Central memory CD8-positive, alpha-beta T cell (primary cell): ENCODE results near the gene CDC42BPA.

Experiments
- ATAC-seq: fragments of 150-1000 bp; cut with Tn5 transposase; replicated peaks from 2 replicates; pipeline ENCODE4 v1.10.0; 2022; ENCODE audit warnings: mild to moderate bottlenecking, moderate FRiP score, moderate number of reproducible peaks; ENCODE audit not compliant: poor library complexity, severe bottlenecking; ENCODE audit errors: extremely low read depth
- DNase-seq, 2 donors: peaks; one replicate each; pipeline ENCODE4 v3.0.0; 2021; ENCODE audit warnings: low spot score in 2 of 2
- H3K27ac Mint-ChIP-seq: one replicate; pipeline ENCODE4 v1.8.0; 2022; ENCODE audit warnings: low read depth, mild to moderate bottlenecking, moderate library complexity, mixed read lengths
- H3K27me3 Mint-ChIP-seq: one replicate; pipeline ENCODE4 v1.8.0; 2022; ENCODE audit warnings: mixed read lengths
- H3K36me3 Mint-ChIP-seq: one replicate; pipeline ENCODE4 v1.8.0; 2022; ENCODE audit warnings: mild to moderate bottlenecking, moderate library complexity, mixed read lengths; ENCODE audit not compliant: insufficient read depth
- H3K4me1 Mint-ChIP-seq: one replicate; pipeline ENCODE4 v1.8.0; 2022; ENCODE audit warnings: mixed read lengths
- H3K4me3 Mint-ChIP-seq: one replicate; pipeline ENCODE4 v1.8.0; 2022; ENCODE audit warnings: mild to moderate bottlenecking, moderate library complexity, mixed read lengths
- H3K9me3 Mint-ChIP-seq: one replicate; pipeline ENCODE4 v1.8.0; 2022; ENCODE audit warnings: mixed read lengths

CDC42BPA gene

GRCh38 chr1:227225715-227226346, 92.5 kb downstream of the CDC42BPA start:
- Mint-ChIP-seq H3K4me3 (no peak overlapping the region), H3K27me3 (peaks cover 36% of the 10 kb centered on the region), H3K4me1 (no peaks in the 10 kb centered on the region), H3K27ac (no peak overlapping the region), H3K36me3 (peaks cover 2% of the 10 kb centered on the region), H3K9me3 (no peaks in the 10 kb centered on the region)
- DNase-seq, result no peak
- no peak for ATAC-seq

GRCh38 chr1:227223171-227223806, 95.0 kb downstream of the CDC42BPA start:
- H3K27ac Mint-ChIP-seq, result no peak overlapping the region
- no peaks in the 10 kb centered on the region for H3K4me1 Mint-ChIP-seq
- ATAC-seq, result no peak
- DNase-seq, result no peak
- H3K36me3 Mint-ChIP-seq, result peaks cover 2% of the 10 kb centered on the region
- H3K9me3 Mint-ChIP-seq, result no peaks in the 10 kb centered on the region
- H3K27me3 Mint-ChIP-seq, result peaks cover 45% of the 10 kb centered on the region
- no peak overlapping the region for H3K4me3 Mint-ChIP-seq

- Mint-ChIP-seq H3K27me3 (peaks cover 40% of the 10 kb centered on the region), H3K36me3 (peaks cover 2% of the 10 kb centered on the region), H3K9me3 (no peaks in the 10 kb centered on the region), H3K4me1 (no peaks in the 10 kb centered on the region), H3K4me3 (no peak overlapping the region), H3K27ac (no peak overlapping the region)
- ATAC-seq (no peak), DNase-seq (no peak)
Measured at GRCh38 chr1:227219715-227220292, 98.5 kb downstream of the CDC42BPA start.

GRCh38 chr1:227218870-227219573, 99.3 kb downstream of the CDC42BPA start:
- ATAC-seq, result no peak
- DNase-seq, result no peak
- peaks cover 2% of the 10 kb centered on the region for H3K36me3 Mint-ChIP-seq
- H3K9me3 Mint-ChIP-seq, result no peaks in the 10 kb centered on the region
- no peak overlapping the region for H3K27ac Mint-ChIP-seq
- peaks cover 43% of the 10 kb centered on the region for H3K27me3 Mint-ChIP-seq
- H3K4me1 Mint-ChIP-seq, result no peaks in the 10 kb centered on the region
- H3K4me3 Mint-ChIP-seq, result no peak overlapping the region

GRCh38 chr1:227215863-227216510, 102.3 kb downstream of the CDC42BPA start:
- DNase-seq, result no peak
- H3K27ac Mint-ChIP-seq, result no peak overlapping the region
- H3K9me3 Mint-ChIP-seq, result no peaks in the 10 kb centered on the region
- no peak for ATAC-seq
- no peaks in the 10 kb centered on the region for H3K4me1 Mint-ChIP-seq
- peaks cover 51% of the 10 kb centered on the region for H3K27me3 Mint-ChIP-seq
- H3K36me3 Mint-ChIP-seq, result no peaks in the 10 kb centered on the region
- no peak overlapping the region for H3K4me3 Mint-ChIP-seq

- Mint-ChIP-seq H3K36me3 (no peaks in the 10 kb centered on the region), H3K9me3 (no peaks in the 10 kb centered on the region), H3K27me3 (peaks cover 52% of the 10 kb centered on the region), H3K4me1 (no peaks in the 10 kb centered on the region), H3K4me3 (no peak overlapping the region), H3K27ac (no peak overlapping the region)
- DNase-seq, result no peak
- no peak for ATAC-seq
Measured at GRCh38 chr1:227214207-227214606, 104.1 kb downstream of the CDC42BPA start.

GRCh38 chr1:227213426-227213825, 104.9 kb downstream of the CDC42BPA start:
- H3K27ac Mint-ChIP-seq, result no peak overlapping the region
- no peak for ATAC-seq
- no peaks in the 10 kb centered on the region for H3K36me3 Mint-ChIP-seq
- H3K27me3 Mint-ChIP-seq, result peaks cover 52% of the 10 kb centered on the region
- H3K4me3 Mint-ChIP-seq, result no peak overlapping the region
- H3K4me1 Mint-ChIP-seq, result no peaks in the 10 kb centered on the region
- DNase-seq, result no peak
- H3K9me3 Mint-ChIP-seq, result no peaks in the 10 kb centered on the region

GRCh38 chr1:227212164-227212563, 106.1 kb downstream of the CDC42BPA start:
- H3K9me3 Mint-ChIP-seq, result no peaks in the 10 kb centered on the region
- peaks cover 42% of the 10 kb centered on the region for H3K27me3 Mint-ChIP-seq
- no peaks in the 10 kb centered on the region for H3K4me1 Mint-ChIP-seq
- ATAC-seq, result no peak
- DNase-seq, result no peak
- no peak overlapping the region for H3K4me3 Mint-ChIP-seq
- H3K27ac Mint-ChIP-seq, result no peak overlapping the region
- no peaks in the 10 kb centered on the region for H3K36me3 Mint-ChIP-seq

- ATAC-seq (no peak), DNase-seq (no peak)
- H3K27me3 Mint-ChIP-seq, result peaks cover 39% of the 10 kb centered on the region
- H3K27ac Mint-ChIP-seq, result no peak overlapping the region
- no peak overlapping the region for H3K4me3 Mint-ChIP-seq
- H3K9me3 Mint-ChIP-seq, result no peaks in the 10 kb centered on the region
- no peaks in the 10 kb centered on the region for H3K36me3 Mint-ChIP-seq
- no peaks in the 10 kb centered on the region for H3K4me1 Mint-ChIP-seq
Measured at GRCh38 chr1:227210604-227211003, 107.7 kb downstream of the CDC42BPA start.

GRCh38 chr1:227197064-227197463, 121.2 kb downstream of the CDC42BPA start:
- Mint-ChIP-seq H3K27ac (no peak overlapping the region), H3K4me3 (no peak overlapping the region), H3K27me3 (peaks cover 30% of the 10 kb centered on the region), H3K9me3 (no peaks in the 10 kb centered on the region), H3K4me1 (no peaks in the 10 kb centered on the region), H3K36me3 (no peaks in the 10 kb centered on the region)
- DNase-seq (no peak), ATAC-seq (no peak)

- no peaks in the 10 kb centered on the region for H3K36me3 Mint-ChIP-seq
Measured at GRCh38 chr1:227192163-227192562, 126.1 kb downstream of the CDC42BPA start.

GRCh38 chr1:227191607-227192006, 126.7 kb downstream of the CDC42BPA start:
- Mint-ChIP-seq H3K27ac (no peak overlapping the region), H3K36me3 (no peaks in the 10 kb centered on the region), H3K27me3 (peaks cover 56% of the 10 kb centered on the region), H3K9me3 (no peaks in the 10 kb centered on the region), H3K4me3 (no peak overlapping the region), H3K4me1 (no peaks in the 10 kb centered on the region)
- no peak for ATAC-seq
- DNase-seq, result no peak

More at GRCh38 chr1:227192163-227192562, 126.1 kb downstream of the CDC42BPA start:
- ATAC-seq, result no peak
- no peaks in the 10 kb centered on the region for H3K4me1 Mint-ChIP-seq
- no peak overlapping the region for H3K27ac Mint-ChIP-seq
- H3K4me3 Mint-ChIP-seq, result no peak overlapping the region
- H3K27me3 Mint-ChIP-seq, result peaks cover 54% of the 10 kb centered on the region
- no peak for DNase-seq
- H3K9me3 Mint-ChIP-seq, result no peaks in the 10 kb centered on the region
